ENCODE results near the gene ZNF296. TPM values are rescaled to one million over a fixed set of nuclear protein-coding genes. Genes with fewer than 3 reads are reported as not detected.

The ZNF296 gene
- total RNA-seq, 1 experiment from 2014 or later = 6.7 TPM

DNA sequence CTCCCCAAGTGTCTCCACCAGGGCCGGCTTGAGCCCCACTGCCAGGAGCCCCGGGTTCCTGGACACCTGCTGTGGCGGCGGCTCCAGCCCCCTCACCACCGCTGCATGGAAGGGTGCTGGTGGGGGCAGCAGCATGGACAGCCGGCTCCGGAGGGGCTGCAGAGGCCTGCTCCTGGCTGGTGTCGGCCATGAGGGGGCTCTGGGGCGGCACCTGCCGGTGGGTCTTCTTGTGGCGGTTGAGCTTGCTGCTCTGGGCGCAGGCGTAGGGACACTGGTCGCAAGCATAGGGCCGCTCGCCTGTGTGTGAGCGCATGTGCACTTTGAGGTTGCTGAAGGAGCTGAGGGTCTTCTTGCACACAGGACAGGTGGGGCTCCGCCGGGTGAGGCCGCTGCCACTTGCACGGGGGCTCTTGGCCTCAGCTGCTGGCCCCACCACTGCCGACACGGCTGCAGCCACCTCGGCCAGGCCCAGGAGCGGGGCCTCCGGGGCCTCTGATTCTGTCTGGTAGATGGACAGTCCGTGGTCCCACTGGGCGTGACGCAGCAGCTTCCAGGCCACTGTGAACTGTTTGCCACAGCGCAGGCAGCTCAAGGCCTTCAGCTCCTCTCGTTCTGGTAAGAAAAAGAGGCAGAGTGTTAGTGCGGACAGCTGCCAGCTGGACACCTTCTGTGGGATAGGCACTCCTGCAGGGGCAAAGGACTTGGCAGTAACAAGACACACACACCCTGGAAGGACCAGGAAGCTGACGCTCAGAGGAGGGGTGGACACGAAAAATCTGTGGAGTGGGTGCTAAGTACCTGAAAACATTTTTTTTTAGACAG is 4.1 kb downstream of the ZNF296 start:
- TF ChIP-seq POLR2AphosphoS5 (IDR thresholded peaks at IDR 0.05; ENCODE audit: low read depth, low read length) (no peak), TCF7L2 (IDR thresholded peaks at IDR 0.05; ENCODE audit: low read depth, low read length) (no peak), SIN3A (IDR thresholded peaks at IDR 0.05; ENCODE audit: borderline replicate concordance, insufficient read depth, low read depth, low read length) (no peak)
- TF ChIP-seq, protein P1, sequence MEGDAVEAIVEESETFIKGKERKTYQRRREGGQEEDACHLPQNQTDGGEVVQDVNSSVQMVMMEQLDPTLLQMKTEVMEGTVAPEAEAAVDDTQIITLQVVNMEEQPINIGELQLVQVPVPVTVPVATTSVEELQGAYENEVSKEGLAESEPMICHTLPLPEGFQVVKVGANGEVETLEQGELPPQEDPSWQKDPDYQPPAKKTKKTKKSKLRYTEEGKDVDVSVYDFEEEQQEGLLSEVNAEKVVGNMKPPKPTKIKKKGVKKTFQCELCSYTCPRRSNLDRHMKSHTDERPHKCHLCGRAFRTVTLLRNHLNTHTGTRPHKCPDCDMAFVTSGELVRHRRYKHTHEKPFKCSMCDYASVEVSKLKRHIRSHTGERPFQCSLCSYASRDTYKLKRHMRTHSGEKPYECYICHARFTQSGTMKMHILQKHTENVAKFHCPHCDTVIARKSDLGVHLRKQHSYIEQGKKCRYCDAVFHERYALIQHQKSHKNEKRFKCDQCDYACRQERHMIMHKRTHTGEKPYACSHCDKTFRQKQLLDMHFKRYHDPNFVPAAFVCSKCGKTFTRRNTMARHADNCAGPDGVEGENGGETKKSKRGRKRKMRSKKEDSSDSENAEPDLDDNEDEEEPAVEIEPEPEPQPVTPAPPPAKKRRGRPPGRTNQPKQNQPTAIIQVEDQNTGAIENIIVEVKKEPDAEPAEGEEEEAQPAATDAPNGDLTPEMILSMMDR (IDR thresholded peaks at IDR 0.05) = no peak
- TF ChIP-seq, protein P2, sequence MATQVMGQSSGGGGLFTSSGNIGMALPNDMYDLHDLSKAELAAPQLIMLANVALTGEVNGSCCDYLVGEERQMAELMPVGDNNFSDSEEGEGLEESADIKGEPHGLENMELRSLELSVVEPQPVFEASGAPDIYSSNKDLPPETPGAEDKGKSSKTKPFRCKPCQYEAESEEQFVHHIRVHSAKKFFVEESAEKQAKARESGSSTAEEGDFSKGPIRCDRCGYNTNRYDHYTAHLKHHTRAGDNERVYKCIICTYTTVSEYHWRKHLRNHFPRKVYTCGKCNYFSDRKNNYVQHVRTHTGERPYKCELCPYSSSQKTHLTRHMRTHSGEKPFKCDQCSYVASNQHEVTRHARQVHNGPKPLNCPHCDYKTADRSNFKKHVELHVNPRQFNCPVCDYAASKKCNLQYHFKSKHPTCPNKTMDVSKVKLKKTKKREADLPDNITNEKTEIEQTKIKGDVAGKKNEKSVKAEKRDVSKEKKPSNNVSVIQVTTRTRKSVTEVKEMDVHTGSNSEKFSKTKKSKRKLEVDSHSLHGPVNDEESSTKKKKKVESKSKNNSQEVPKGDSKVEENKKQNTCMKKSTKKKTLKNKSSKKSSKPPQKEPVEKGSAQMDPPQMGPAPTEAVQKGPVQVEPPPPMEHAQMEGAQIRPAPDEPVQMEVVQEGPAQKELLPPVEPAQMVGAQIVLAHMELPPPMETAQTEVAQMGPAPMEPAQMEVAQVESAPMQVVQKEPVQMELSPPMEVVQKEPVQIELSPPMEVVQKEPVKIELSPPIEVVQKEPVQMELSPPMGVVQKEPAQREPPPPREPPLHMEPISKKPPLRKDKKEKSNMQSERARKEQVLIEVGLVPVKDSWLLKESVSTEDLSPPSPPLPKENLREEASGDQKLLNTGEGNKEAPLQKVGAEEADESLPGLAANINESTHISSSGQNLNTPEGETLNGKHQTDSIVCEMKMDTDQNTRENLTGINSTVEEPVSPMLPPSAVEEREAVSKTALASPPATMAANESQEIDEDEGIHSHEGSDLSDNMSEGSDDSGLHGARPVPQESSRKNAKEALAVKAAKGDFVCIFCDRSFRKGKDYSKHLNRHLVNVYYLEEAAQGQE (IDR thresholded peaks at IDR 0.05; ENCODE audit: insufficient read depth in 1 of 2, low read depth in 2 of 2, low read length in 1 of 2) = no peak
- H3K36me3 ChIP-seq (ENCODE audit: control insufficient read depth, insufficient read depth, low read length) = no peaks in the 10 kb centered on the region; the same call in 1 of the 2 replicates
- in situ Hi-C loops (cut with HindIII; ENCODE audit: low pct_unique_long_range_greater_than_20kb, low sequenced_read_pairs) = no loop called here
- CTCF ChIA-PET = no interaction called here
- no peak overlapping the region for H3K27ac ChIP-seq (ENCODE audit: low read length)
- intact Hi-C loops (cut with micrococcal nuclease; ENCODE audit: unreplicated experiment) = no loop called here
- POLR2A ChIA-PET = no interaction called here
- no peaks in the 10 kb centered on the region for H3K9me3 ChIP-seq (ENCODE audit: control insufficient read depth, insufficient read depth, low read depth, low read length)
- no peak for ATAC-seq
- DNase-seq (ENCODE audit: low read depth, low spot score) = no peak
- BruUV-seq (replicated peaks) = no TSS peak
- H3K27me3 ChIP-seq (ENCODE audit: control insufficient read depth, insufficient read depth, low read length) = no peaks in the 10 kb centered on the region
- peaks cover 13% of the 10 kb centered on the region for H3K4me1 ChIP-seq (ENCODE audit: control insufficient read depth, insufficient read depth, low read length)
- no peak overlapping the region for H3K4me3 ChIP-seq (ENCODE audit: low read depth in 2 of 2, low read length in 2 of 2)

DNA sequence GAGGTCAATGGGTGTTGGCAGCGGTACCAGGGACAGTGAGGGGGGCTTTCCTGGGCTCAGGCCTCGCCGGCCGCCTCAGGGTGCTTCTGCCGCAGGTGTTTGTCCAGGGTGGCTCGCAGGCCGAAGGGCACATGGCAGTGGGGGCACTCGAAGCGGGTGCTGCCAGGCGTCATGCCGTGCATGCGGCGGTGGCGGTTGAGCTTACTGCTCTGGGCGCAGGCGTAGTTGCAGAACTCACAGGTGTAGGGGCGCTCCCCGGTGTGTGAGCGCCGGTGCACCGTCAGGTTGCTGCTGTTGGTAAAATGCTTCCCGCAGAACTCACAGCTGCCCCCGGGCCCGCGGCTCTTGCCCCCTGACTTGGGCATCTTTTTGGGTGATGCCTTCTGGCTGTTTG is 4.7 kb downstream of the ZNF296 start:
- Histone ChIP-seq H3K27me3 (ENCODE audit: control insufficient read depth, insufficient read depth, low read length) (no peaks in the 10 kb centered on the region), H3K27ac (ENCODE audit: low read length) (no peak overlapping the region), H3K9me3 (ENCODE audit: control insufficient read depth, insufficient read depth, low read depth, low read length) (no peaks in the 10 kb centered on the region), H3K4me1 (ENCODE audit: control insufficient read depth, insufficient read depth, low read length) (peaks cover 7% of the 10 kb centered on the region), H3K4me3 (ENCODE audit: low read depth in 2 of 2, low read length in 2 of 2) (no peak overlapping the region), H3K36me3 (ENCODE audit: control insufficient read depth, insufficient read depth, low read length) (no peaks in the 10 kb centered on the region; the same call in 1 of the 2 replicates)
- ChIA-PET CTCF (no interaction called here), POLR2A (no interaction called here)
- no peak for TF ChIP-seq POLR2AphosphoS5 (IDR thresholded peaks at IDR 0.05; ENCODE audit: low read depth, low read length)
- DNase-seq (ENCODE audit: low read depth, low spot score) (no peak), ATAC-seq (no peak)
- BruUV-seq (replicated peaks) = no TSS peak
- in situ Hi-C loops (cut with HindIII; ENCODE audit: low pct_unique_long_range_greater_than_20kb, low sequenced_read_pairs) = no loop called here
- intact Hi-C loops (cut with micrococcal nuclease; ENCODE audit: unreplicated experiment) = no loop called here
